Stromal cell of bone marrow (primary cell): ENCODE results near the gene CC2D2A.

Source experiments
- DNase-seq: peaks from one replicate; pipeline ENCODE4 v3.0.0-alpha.2; 2012; ENCODE audit warnings: low read depth

The CC2D2A gene

DNA sequence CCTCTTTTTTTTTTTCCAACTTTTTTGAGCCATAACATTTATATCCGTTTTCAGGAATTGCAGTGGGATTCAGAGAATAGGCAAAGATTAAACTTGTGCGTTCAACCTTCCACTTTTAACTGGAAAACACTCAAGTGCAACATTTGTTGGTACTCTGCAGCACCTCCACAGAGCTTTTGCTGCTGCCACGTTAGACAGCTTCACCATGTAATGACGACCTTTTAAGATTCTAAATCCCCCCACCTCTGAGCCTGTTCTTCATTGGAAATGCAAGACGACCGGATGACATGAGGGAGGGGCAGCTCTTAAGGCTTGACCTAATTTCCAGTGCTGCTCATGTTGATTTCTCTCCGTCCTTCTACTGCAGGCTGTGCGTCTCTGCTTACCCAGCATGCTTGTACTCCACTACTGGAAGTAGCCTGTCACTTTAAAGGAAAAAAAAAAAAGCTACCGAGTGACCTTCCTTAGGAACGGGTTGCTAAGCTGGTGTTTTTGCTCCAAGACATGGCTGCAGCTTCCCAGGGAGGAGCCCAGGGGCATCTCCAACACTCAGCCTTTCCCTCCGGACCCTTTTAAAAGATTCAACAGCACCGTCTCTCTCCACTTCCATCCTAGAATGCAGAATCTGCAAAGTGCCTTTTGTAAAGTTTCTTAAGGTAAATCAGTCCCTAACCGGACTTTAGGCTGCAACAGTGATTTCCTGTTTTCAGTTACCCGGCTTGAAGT, at the start of gene CC2D2A:
Gene CC2D2A (plus strand): TSS at position 481 of the 726 bp plus-strand sequence. CDS start 6,051 bp downstream, outside the sequence.
- peak; percentile 57 for DNase-seq

DNA sequence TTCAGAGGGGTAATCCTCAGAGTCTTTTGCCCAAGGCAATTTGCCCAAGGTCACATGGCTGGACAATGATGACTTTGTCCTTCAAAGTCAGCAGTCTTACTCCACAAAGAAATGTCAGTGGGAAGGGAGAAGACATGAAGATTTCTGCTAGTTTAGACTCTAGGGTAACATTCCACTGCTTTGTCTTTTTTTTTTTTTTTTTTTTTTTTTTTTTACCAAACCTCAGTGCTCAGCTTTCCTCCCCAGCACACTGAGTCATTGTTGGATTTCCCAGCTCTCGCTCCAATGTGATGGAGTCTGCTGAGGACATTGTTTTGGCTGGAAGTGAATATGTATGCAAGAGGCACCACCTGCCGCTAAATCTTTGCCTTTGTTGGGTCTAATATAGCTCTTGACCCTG, 49.0 kb upstream of the CC2D2A start:
- peak; percentile 83 for DNase-seq

DNA sequence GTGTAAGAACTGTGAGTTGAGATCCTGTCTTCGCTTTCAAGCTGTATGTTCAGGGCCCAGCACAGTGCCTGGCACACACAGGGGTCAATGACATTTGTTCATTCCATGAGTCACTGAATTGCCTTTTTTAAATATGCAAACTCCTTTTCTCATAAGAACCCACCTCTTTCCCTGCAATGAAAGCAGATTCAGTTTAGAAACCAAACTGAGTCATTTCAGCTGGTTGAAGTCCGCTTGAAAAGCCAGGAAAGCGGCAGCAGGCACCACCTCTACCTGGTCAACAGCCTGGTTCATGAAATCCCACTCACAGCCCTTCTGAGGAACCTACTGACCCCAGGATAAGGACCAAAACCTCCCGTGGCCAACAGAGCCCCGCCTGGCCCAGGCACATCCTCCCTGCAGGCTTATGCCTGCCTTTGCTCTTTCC, 46.4 kb upstream of the CC2D2A start:
- no peak for DNase-seq

DNA sequence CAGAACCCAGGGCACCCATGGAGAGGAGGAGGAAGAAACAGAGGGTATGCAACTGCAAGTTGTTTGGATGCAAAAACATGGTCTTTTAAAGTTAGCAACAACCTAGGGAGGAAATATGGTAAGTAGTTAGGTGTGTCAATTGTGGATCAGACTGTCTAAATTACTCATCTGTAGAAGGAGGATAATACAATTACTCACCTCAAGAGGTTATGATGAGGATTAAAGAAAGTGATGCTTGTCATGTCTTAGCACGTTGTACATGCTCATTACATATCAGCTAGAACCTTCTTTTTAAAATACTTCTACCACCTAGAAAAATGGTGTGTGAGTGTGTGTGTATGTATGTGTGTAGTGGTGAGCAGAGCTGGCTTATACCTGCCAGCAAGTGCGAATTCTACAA, 44.2 kb upstream of the CC2D2A start:
- DNase-seq = no peak

DNA sequence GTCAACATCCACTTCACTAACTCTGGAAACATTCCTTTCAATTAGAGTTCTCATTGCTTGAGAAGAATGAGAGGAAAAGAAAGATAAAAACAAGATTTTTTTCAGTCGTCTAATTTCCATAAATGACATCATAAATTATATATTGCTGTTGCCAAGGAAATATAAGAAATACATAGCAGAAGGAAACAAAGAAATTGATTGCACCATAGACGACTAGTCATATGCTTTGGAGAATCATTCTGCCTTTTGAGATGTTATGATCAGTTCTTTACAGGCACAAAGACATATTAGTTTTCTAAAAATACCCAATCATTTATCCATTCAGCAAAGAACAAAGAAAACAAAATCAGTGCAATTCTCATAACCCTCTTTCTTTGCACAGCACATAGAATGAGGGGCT, 42.5 kb upstream of the CC2D2A start:
- peak; percentile 39 for DNase-seq

DNA sequence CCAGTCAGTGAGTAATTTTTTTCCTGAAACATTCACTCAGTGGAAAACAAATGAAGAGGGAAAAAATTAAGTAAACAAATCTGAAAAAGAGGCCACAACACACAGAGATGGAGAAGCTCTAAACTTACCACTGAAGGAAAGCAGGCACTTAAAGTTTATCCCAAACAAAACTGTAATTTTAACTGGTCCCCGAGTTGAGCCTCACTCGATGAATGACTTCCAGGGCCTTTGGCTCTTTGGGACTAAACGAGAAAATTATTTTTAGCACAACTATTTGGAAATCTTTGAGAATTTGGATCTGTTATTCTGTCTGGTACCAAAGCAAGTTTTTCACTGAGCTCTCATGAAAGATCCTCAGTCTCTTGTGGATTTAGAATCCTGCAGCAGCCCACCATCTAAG, 42.0 kb upstream of the CC2D2A start, which contains the start of gene C1QTNF7:
Gene C1QTNF7 (plus strand): TSS at position 333 of the 400 bp plus-strand sequence. CDS start 7,711 bp downstream, outside the sequence.
- no peak for DNase-seq

DNA sequence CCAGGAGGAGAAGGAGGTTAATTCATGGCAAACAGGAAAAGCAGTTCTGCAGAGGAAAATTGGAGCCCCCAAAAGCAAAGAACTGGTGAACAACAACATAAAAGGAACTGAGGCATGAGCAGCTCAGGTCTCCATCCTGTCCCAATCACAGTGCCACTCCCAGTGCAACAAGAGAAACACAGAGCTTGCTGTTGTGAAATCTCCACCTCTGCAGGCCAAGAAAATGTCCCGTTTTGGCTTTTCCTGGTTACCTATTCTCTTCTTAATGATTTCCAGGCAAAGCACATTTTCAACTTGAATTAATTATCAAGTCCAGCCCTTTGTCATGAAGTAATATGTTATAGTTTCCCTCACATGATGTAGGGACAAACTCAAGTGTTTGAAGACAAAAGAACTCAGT, 41.1 kb upstream of the CC2D2A start:
- DNase-seq = no peak

DNA sequence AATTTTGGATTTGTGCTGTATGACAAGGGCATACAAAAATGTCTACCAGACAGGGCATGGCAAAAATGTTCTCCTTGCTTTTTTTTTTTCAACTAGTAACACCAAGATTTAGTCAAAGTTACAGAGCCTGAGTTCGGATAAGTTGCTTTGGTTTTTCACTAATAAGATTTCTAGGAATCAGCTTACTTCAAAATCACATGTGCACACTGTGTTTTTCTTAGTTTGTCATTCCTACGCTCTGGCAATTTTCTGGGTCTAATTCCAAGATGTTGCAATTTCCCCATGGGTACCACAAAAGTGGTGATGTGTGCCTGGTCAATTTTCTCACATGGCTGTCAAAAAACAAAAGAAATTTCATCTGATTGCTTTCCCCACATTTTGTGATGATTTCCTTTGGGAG, 35.6 kb upstream of the CC2D2A start:
- DNase-seq = peak; percentile 95

DNA sequence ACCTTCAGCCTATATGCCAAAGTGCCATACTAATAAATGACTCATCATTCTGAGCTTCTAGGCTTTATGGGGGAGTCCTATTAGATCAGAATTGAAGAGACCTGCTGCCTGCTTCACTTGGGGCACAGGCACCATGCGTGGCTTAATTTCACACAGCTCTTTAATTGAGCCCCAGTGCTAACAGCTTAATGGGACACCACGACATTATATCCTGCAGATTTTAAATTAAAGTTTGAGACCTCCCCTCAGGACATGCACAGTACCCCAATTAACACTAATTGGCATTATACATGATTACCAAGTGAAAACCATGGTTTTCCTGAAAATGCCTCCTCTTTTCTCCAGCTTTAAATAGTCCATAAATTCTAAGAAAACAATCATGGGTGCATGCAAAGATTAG, 35.0 kb upstream of the CC2D2A start:
- DNase-seq = no peak

DNA sequence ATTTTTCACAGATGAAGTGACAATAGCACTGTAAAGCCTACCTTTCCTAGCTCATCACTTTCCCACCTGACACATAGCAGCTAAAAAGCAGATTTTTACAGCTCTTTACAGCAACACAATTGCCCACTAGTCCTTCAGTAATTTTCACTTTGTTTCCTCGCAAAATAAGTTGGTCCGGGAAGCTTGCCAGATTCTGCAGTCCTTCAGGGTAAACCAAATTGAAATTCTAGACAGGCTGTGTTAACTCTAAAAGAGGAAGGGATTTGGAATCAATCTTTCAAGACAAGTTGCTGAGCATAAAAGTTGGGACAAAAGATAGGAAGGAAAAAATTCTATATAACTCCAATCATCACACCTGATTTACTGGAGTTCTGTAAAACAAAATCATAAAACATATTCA, 33.2 kb upstream of the CC2D2A start:
- DNase-seq = no peak

DNA sequence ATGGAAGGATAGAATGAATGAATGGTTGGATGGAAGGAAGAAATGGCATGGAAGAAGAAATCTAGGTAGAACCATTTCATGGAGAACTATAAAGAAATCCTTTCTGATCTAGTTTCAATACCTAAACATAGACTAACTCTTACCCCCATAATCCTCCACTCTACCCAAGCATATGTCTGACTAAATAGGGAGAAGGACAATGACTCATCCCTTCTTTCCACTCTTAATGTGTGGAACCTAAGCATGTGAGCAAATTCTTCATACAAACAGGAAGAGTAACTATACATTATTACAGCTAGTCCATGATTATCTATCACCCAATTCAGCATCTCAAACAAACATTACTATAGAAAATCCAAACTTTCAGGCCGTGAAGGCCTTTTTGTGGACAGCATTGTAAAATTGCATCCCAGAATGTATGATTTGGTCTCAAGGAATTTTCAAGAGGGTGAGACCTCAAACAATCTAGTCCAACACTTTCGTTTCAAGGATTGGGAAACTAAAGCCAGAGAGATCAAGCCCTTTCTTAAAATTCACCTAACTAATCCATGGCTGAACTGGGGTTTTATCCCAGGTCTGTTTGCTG, 30.6 kb upstream of the CC2D2A start:
- DNase-seq = no peak

DNA sequence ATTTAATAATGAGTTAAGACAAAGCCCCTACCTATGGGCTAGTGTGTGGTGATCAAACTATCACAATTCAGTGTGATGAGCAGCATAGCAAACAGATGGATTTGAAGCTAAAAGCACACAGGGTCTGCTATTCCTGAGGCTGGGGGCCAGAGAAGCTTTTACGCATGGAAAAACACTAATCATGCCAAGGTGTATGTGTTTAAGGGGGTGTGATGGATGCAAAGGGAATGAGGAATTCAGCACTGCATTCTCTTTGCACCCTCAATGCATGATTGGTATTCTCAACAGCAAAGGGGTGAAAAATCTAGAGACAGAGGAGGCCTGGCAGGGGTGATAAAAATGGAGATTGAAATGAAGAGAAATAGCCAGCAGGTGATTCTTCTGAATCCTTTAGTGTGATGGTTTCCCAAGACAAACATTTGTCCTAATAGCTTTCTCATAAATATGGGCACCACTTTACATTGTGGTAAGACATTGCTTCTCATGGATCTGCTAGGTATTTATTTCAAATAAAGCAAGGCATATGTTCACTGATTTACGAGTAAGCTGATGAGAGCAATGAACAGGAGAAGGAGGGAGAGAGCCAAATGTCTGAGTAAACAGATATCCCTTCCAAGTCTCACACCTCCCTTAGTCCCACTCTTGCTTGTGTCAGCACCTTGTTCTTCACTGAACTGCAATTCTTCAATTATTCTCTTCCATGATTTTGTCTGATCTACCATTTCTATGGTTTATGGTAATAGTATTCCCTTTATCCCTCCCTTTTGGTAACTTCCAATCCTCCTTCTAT, 26.1 kb upstream of the CC2D2A start:
- DNase-seq = no peak

DNA sequence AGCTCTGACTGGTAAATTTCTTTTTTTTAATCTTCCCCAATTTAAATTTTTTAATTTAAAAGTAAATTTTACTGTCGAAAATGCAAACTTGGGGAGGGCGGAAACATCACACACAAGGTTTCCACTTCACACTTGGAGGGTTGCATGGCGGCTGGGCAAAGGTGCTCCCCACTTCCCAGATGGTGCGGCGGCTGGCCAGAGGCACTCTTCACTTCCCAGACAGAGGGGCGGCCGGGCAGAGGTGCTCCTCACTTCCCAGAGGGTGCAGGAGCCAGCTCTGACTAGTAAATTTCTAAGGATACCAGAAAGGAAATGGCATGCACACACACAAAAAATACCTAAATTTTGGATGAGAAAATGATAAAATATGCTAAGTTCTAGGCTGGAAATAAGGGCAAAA, 25.4 kb upstream of the CC2D2A start:
- no peak for DNase-seq

DNA sequence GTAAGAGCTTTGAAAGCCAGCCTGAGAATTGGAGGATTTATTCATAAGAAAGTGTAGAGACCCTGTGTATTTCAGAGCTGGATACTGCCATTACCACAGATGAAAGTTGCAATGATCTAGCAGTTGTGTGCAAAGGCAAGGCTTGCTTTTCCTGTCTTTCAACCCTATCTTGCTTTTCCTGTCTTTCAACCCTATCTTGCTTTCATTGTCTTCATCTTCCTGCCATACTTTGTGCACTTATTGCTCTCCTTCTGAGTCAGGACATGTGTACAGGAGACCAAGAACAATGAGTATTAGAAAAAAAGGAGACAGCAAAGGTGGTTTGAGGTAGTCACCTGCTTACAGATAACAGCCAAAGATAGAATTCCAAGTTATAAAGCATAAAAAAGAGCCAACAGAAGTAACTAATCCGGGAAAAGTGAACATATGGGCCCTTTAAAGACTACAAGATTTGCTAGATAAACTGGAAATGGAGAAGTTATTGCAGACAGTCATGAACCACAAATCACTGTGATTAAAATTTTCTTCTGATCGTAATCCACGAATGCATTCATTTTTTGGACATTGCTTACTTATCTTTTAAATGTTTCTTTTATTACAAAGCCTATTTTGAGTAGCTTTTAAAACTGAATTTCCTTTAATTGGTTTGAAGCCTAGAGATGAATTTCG, 24.7 kb upstream of the CC2D2A start:
- DNase-seq = no peak

DNA sequence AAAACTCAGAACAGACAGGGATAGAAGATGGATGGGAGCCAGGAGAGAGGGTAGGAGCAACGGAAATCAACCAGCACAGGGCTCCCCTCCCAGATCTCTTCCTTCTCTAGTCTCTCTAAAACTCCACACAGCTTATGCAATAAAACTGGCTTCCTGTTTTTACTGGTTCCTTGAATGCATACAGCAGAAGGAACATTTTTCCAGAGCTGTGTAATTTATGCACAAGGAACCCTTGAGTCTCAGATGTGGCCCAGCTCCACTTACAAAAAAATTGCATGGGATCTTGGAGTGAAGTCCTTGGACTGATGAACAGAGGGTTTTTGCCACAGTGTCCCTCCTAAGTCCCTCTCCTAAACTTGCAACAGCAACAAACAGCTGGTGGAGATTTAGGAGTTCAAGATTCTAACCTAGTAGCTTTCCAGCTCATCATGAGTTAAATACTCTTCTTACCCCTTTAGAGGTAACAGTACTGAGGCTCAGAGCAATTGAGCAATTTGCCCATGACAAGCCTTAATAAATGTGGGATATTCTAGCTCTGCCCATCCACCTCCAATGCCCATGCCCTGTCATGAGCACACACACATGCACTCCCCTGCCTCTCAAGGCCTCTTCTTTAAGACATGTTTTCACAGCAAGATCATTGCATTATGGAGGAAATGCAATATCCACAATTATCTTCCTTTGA, 18.4 kb upstream of the CC2D2A start:
- no peak for DNase-seq

DNA sequence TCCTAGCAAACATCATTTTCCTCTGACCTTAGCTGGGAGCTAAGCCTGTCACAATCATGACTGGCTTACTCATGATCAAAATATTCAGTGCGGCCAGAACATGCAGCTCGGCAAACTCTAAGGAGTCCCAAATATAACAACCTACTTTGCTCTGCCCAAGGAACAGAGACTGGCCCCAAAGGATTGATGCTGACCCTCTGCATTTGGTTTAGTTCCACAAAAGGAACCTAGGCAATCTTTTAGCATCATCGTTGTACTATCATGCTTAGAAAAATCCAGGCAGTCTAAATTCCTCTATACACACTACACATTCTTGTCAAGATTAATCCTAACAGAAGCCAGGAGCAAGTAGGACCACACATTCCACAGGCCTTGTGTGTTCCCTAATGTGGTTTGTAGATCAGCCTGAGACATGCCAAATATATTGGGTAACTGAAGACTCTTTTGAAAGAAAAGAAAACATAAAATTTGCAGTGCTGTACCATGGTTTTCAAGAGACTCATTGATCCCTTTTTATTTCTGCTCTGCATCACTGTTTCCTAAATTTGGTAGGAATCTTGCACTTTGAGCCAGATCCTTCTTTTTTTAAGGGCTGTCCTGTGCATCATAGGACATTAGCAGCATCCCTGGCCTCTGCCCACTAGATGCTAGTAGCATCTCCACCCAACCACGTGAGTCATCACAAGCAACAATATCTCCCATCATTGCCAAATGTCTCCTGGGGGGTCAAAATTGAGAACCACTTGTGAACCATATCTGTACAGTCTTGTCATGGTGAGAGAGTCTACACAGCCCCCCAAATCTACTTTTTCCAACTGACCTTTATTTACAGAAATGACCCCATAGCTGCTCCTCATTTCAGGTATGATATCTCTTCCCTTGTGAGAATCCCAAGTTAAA, 17.6 kb upstream of the CC2D2A start:
- peak; percentile 87 for DNase-seq

DNA sequence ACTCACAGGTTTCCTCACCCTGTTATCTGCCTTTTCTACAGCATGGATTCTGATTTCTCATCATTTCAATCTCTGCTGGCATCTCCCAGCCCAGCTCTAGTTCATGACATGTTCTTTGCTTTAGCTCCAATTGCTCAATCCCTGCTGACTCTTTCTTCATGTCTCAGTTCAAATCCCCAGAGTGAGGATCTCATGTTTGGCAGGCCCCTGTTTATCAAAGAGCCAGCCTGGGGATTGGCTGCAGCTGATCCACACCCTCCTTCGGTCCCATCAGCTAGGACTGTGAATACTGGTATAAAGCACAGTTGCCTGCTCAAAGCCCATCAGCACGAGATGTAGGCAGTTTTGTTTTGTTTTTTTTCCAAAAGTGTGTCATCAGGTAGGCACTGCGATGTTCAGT, 14.4 kb upstream of the CC2D2A start:
- peak; percentile 90 for DNase-seq

DNA sequence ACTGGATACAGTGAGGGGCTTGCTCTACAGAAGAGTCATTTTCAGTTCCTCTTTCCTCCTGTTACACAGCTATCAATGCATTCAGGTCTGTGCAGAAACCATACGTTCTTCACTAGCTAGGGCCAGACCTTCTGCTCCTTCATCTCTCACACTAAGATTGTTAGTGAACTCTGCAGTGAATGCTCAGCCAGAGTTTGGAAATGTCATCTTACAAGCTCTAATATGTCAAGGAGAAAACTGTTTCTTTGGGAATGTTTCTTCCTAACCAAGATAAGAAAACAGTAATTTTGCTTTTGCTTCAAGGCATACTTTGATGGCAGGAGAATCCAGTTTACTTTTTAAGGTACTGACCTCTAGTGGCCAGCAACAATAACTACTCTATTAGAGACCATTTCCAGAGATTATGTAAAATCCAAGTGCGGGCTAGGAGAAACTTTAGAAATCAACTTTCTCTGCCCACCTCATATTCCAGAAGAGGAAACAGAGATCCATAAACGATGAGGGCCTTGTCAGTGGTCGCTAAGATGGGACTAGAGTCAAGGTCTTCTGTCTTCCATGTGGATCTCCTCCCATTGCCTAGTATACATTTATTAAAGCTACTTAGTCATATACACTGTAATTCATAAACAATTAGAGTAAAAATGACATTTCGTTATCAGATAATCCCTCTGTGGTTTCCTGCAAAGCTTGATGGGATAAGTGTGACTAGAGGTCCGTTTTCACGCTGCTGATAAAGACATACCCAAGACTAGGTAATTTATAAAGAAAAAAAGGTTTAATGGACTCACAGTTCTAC, 12.1 kb upstream of the CC2D2A start:
- DNase-seq = no peak

DNA sequence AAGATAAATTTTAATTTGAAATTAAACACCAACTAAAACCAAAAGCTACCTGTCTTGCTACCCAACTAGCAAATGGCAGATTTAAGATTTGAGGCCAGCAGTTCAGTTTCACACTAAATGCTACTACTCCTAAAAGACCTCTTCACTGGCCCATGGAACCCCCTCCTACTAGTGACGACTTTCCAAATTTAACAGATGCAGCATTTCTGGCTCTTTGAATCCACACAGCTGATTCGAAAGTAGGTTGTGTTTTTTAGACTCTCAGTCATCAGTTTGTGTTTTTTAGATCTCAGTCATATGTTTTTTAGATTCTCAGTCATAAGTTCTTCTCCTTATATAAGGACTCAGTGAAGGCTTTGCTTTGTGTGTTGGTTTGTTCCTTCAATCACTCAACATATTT, 11.1 kb upstream of the CC2D2A start:
- no peak for DNase-seq

DNA sequence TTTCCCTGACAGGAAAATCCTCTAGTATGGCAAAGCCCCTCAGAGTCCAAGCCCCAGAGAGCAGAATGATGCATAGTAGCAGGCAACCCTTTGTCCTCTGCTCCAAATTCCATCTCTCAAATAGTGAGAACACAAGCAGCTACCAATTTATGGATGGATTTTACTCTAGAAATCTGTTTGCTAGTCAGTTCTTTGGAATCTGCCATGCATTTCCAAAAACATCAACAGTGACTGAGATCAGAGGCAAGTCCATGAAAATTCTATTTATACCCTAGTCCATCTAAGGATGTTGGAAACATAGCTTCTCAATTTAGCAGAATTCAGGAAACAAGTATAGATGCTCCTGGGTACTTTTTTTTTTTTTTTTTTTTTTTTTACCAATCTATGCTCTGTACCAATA, 10.0 kb upstream of the CC2D2A start:
- DNase-seq = no peak
